Stomach (tissue), 9 donors: ENCODE results near the gene CCKAR. TPM values are rescaled to one million over a fixed set of nuclear protein-coding genes. Genes with fewer than 3 reads are reported as not detected.

Source experiments
- DNase-seq, 2 donors: peaks; one replicate each; pipeline versions ENCODE4 v3.0.0 to v3.0.0-alpha.2; 2013 to 2019
- H3K27ac ChIP-seq, 5 donors: fragments of 200-600 bp in 4 of 5; sonication (generic) in 4 of 5; one replicate each; pipeline ENCODE4 v1.5.1; 2013 to 2019; ENCODE audit warnings: mild to moderate bottlenecking in 1 of 5, moderate library complexity in 1 of 5
- H3K27me3 ChIP-seq, 3 donors: fragments of 200-600 bp; sonication (generic); one replicate each; pipeline ENCODE4 v1.5.1; 2017 to 2019; ENCODE audit warnings: mixed run types in 1 of 3
- H3K36me3 ChIP-seq, 4 donors: fragments of 200-600 bp; sonication (generic); 1 replicate in 3 of 4; 2 replicates in 1 of 4; pipeline ENCODE4 v1.5.1; 2016 to 2019
- H3K4me1 ChIP-seq, 4 donors: fragments of 200-600 bp; sonication (generic); one replicate each; pipeline ENCODE4 v1.5.1; 2016 to 2019
- H3K4me3 ChIP-seq, 4 donors: fragments of 200-600 bp; sonication (generic) in 3 of 4; one replicate each; pipeline ENCODE4 v1.5.1; 2016 to 2019; ENCODE audit warnings: mild to moderate bottlenecking in 1 of 4
- H3K9me3 ChIP-seq, 4 donors: fragments of 200-600 bp; sonication (generic); one replicate each; pipeline ENCODE4 v1.5.1; 2016 to 2019
- CTCF ChIP-seq, 7 experiments: fragments of 450-650 bp in 4 of 7; fragments of 200-600 bp in 3 of 7; sonication (generic) in 3 of 7; IDR thresholded peaks; one replicate each; pipeline ENCODE4 v1.5.1; 2016 to 2019; ENCODE audit warnings: antibody characterized with exemption in 7 of 7, control low read depth in 2 of 7, mild to moderate bottlenecking in 1 of 7
- EP300 ChIP-seq: sonication (generic); formaldehyde crosslinking; IDR thresholded peaks from one replicate; pipeline ENCODE4 v1.6.1; 2017; ENCODE audit warnings: antibody characterized with exemption
- POLR2A ChIP-seq, 4 donors: fragments of 450-650 bp; IDR thresholded peaks; one replicate each; pipeline ENCODE4 v1.6.1; 2016; ENCODE audit warnings: antibody characterized with exemption in 4 of 4, control low read depth in 2 of 4, mild to moderate bottlenecking in 1 of 4, moderate library complexity in 1 of 4
- POLR2AphosphoS5 ChIP-seq, 3 donors: sonication (generic); formaldehyde crosslinking; IDR thresholded peaks; one replicate each; pipeline ENCODE4 v1.6.1; 2016; ENCODE audit warnings: antibody characterized with exemption in 3 of 3
- WGBS, 5 donors: extraction: QIAGEN DNeasy Blood & Tissue Kit in 3 of 5; methylation state at CpG; one replicate each; pipeline versions ENCODE4 v1.1.5 to v1.1.7; 2013 to 2018; 5-methylcytosine and 5-hydroxymethylcytosine counted together
- intact Hi-C: fragments of 100-400 bp; cut with DNase I; formaldehyde crosslinking; loops from one replicate; pipeline ENCODE4 v1.15.1; 2023; ENCODE audit warnings: low total_unique reads
- polyA plus RNA-seq, 3 donors: library from polyadenylated mRNA; stranded (reverse); fragments of 200-250 nt; gene quantifications; one replicate each; pipeline ENCODE4 v1.2.3, GENCODE V29; 2013
- total RNA-seq, 5 donors: library from RNA; depleted of rRNA; stranded (reverse); fragments of >200 nt; gene quantifications; one replicate each; pipeline versions ENCODE4 v1.1.0 to v1.2.3, GENCODE V29; 2014 to 2016
- donor health status: healthy with polysubstance abuse.
- donor health status: Bipolar disorder and iron deficiency.
- donor health status: healthy.

Gene CCKAR
- total and polyA plus RNA-seq, 8 donors: 1.4 to 21.1 (median 7.6) TPM; not detected in 1

GRCh38 chr4:26432419-26432818 is 57.9 kb downstream of the CCKAR start:
- peak overlapping the region in 2 of 5 donors; percentile 6 to 45 for H3K27ac ChIP-seq
- WGBS, 5 donors: 18 to 45% (median 27%) methylated on average over 5 of the region's 5 CpGs
- no peaks in the 10 kb centered on the region for H3K27me3 ChIP-seq

GRCh38 chr4:26431461-26432180 is 58.7 kb downstream of the CCKAR start:
- TF ChIP-seq CTCF (IDR thresholded peaks at IDR 0.05): no peak
- no peak for TF ChIP-seq EP300
- TF ChIP-seq POLR2AphosphoS5 (IDR thresholded peaks at IDR 0.05): no peak
- no peak for TF ChIP-seq POLR2A (IDR thresholded peaks at IDR 0.05)

More at GRCh38 chr4:26432419-26432818, 57.9 kb downstream of the CCKAR start:
- intact Hi-C loops: no loop called here
- no peaks in the 10 kb centered on the region for H3K9me3 ChIP-seq
- no peak for DNase-seq
- H3K4me1 ChIP-seq: peaks cover 0 to 51% (median 24%) of the 10 kb centered on the region in 4 donors
- TF ChIP-seq EP300: no peak
- no peak for TF ChIP-seq POLR2A (IDR thresholded peaks at IDR 0.05)
- no peak for TF ChIP-seq POLR2AphosphoS5 (IDR thresholded peaks at IDR 0.05)
- no peak for TF ChIP-seq CTCF (IDR thresholded peaks at IDR 0.05)
- H3K36me3 ChIP-seq: peaks cover 8 to 39% (median 36%) of the 10 kb centered on the region in 4 donors
- H3K4me3 ChIP-seq: no peak overlapping the region

More at GRCh38 chr4:26431461-26432180, 58.7 kb downstream of the CCKAR start:
- Histone ChIP-seq H3K27me3 (no peaks in the 10 kb centered on the region), H3K9me3 (no peaks in the 10 kb centered on the region), H3K27ac (peak overlapping the region in 2 of 5 donors; percentile 9 to 45), H3K4me1 (peaks cover 0 to 57% (median 24%) of the 10 kb centered on the region in 4 donors), H3K4me3 (no peak overlapping the region), H3K36me3 (peaks cover 9 to 43% (median 38%) of the 10 kb centered on the region in 4 donors)
- intact Hi-C loops: no loop called here
- peak in 1 of 2 donors; percentile 43 for DNase-seq
- 21 to 69% (median 49%) methylated on average over 2 of the region's 2 CpGs for WGBS, 5 donors

Other genes starting within 250 kb of the CCKAR start
- 100 to 1,000 TPM in 2 of 5 donors, 10 to 100 TPM in 3; 23.2 to 184 (median 67.8) TPM for gene RBPJ, start 169.5 kb downstream of the CCKAR start, total RNA-seq
- gene RBPJ, start 169.5 kb downstream of the CCKAR start, polyA plus RNA-seq: 10 to 100 TPM; 26.8 to 39.1 (median 28.1) TPM
- gene TBC1D19, start 93.6 kb upstream of the CCKAR start, total RNA-seq: 10 to 100 TPM in 2 of 5 donors, 1 to 10 TPM in 3; 3.6 to 57.6 (median 9.9) TPM
- 1 to 10 TPM; 1.4 to 2.7 (median 1.8) TPM for gene TBC1D19, start 93.6 kb upstream of the CCKAR start, polyA plus RNA-seq